ENCODE data around the gene VWA7.

The VWA7 gene

DNA sequence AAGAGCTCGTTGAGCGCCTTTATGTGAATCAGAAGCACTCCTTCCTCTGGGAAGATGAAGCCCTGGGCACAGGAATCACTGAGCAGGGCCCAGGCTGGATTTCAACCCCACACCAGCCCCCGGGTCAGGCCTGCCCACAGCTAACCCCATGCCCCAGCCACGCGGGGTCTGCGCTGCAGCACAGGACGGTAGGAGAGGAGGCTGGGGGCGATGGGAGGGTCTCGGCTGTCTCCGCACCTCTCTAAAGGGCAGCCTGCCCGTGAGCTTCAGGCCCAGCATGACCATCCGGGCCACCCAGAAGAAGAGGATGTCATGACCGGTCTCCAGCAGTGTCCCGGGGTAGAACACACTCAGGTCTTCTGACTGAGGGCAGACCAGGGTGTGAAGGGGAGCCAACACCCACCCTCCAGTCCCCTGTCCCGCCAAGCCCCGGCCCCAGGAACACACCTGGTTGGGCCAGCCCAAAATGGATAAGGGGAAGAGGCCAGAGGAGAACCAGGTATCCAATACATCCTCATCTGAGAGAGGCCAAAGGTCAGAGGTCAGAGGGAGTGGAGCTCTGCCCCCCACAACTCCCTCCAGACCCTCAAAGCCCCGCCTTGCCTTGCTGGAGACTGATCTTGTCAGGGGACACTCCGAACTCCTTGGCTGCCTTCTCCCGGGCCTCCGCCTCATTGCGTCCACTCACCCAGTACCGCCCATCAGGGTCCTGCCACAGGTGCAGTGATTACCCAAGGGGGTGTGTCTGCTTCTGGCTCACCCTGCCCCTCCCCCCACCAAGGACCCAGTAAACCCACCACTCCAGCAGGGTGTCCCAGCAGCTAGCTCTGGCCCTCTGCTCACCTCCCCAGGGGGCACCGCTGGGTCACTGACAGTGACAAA is 4.4 kb upstream of the VWA7 start:
- no peak for TF ChIP-seq ZC3H10 (CRISPR knock-in tag; IDR thresholded peaks at IDR 0.05)
- no peak for TF ChIP-seq GLIS3 (CRISPR knock-in tag; IDR thresholded peaks at IDR 0.05)
- TF ChIP-seq ZNF70 (CRISPR knock-in tag; IDR thresholded peaks at IDR 0.05): no peak
- TF ChIP-seq, protein P1, sequence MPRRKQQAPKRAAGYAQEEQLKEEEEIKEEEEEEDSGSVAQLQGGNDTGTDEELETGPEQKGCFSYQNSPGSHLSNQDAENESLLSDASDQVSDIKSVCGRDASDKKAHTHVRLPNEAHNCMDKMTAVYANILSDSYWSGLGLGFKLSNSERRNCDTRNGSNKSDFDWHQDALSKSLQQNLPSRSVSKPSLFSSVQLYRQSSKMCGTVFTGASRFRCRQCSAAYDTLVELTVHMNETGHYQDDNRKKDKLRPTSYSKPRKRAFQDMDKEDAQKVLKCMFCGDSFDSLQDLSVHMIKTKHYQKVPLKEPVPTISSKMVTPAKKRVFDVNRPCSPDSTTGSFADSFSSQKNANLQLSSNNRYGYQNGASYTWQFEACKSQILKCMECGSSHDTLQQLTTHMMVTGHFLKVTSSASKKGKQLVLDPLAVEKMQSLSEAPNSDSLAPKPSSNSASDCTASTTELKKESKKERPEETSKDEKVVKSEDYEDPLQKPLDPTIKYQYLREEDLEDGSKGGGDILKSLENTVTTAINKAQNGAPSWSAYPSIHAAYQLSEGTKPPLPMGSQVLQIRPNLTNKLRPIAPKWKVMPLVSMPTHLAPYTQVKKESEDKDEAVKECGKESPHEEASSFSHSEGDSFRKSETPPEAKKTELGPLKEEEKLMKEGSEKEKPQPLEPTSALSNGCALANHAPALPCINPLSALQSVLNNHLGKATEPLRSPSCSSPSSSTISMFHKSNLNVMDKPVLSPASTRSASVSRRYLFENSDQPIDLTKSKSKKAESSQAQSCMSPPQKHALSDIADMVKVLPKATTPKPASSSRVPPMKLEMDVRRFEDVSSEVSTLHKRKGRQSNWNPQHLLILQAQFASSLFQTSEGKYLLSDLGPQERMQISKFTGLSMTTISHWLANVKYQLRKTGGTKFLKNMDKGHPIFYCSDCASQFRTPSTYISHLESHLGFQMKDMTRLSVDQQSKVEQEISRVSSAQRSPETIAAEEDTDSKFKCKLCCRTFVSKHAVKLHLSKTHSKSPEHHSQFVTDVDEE (CRISPR knock-in tag; IDR thresholded peaks at IDR 0.05): no peak
- TF ChIP-seq RARB (CRISPR knock-in tag; IDR thresholded peaks at IDR 0.05): no peak
- TF ChIP-seq, protein P2, sequence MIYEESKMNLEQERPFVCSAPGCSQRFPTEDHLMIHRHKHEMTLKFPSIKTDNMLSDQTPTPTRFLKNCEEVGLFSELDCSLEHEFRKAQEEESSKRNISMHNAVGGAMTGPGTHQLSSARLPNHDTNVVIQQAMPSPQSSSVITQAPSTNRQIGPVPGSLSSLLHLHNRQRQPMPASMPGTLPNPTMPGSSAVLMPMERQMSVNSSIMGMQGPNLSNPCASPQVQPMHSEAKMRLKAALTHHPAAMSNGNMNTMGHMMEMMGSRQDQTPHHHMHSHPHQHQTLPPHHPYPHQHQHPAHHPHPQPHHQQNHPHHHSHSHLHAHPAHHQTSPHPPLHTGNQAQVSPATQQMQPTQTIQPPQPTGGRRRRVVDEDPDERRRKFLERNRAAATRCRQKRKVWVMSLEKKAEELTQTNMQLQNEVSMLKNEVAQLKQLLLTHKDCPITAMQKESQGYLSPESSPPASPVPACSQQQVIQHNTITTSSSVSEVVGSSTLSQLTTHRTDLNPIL (CRISPR knock-in tag; IDR thresholded peaks at IDR 0.05; ENCODE audit: low read depth): no peak
- TF ChIP-seq, protein P3, sequence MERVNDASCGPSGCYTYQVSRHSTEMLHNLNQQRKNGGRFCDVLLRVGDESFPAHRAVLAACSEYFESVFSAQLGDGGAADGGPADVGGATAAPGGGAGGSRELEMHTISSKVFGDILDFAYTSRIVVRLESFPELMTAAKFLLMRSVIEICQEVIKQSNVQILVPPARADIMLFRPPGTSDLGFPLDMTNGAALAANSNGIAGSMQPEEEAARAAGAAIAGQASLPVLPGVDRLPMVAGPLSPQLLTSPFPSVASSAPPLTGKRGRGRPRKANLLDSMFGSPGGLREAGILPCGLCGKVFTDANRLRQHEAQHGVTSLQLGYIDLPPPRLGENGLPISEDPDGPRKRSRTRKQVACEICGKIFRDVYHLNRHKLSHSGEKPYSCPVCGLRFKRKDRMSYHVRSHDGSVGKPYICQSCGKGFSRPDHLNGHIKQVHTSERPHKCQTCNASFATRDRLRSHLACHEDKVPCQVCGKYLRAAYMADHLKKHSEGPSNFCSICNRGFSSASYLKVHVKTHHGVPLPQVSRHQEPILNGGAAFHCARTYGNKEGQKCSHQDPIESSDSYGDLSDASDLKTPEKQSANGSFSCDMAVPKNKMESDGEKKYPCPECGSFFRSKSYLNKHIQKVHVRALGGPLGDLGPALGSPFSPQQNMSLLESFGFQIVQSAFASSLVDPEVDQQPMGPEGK (CRISPR knock-in tag; IDR thresholded peaks at IDR 0.05; ENCODE audit: borderline replicate concordance): no peak
- no peak for TF ChIP-seq ZFP30 (CRISPR knock-in tag; IDR thresholded peaks at IDR 0.05)
- TF ChIP-seq ISL1 (CRISPR knock-in tag; IDR thresholded peaks at IDR 0.05): no peak
- no peak for TF ChIP-seq PPARA (CRISPR knock-in tag; IDR thresholded peaks at IDR 0.05; ENCODE audit: borderline replicate concordance)
- TF ChIP-seq SNAI2 (CRISPR knock-in tag; IDR thresholded peaks at IDR 0.05): no peak
- TF ChIP-seq ZNF8 (CRISPR knock-in tag; IDR thresholded peaks at IDR 0.05): no peak
- no peak for TF ChIP-seq ESRRG (CRISPR knock-in tag; IDR thresholded peaks at IDR 0.05)
- no peak for TF ChIP-seq OSR1 (CRISPR knock-in tag; IDR thresholded peaks at IDR 0.05)
- no peak for TF ChIP-seq TOX (CRISPR knock-in tag; IDR thresholded peaks at IDR 0.05; ENCODE audit: borderline replicate concordance)
- TF ChIP-seq CSDC2 (CRISPR knock-in tag; IDR thresholded peaks at IDR 0.05): no peak
- TF ChIP-seq, protein P4, sequence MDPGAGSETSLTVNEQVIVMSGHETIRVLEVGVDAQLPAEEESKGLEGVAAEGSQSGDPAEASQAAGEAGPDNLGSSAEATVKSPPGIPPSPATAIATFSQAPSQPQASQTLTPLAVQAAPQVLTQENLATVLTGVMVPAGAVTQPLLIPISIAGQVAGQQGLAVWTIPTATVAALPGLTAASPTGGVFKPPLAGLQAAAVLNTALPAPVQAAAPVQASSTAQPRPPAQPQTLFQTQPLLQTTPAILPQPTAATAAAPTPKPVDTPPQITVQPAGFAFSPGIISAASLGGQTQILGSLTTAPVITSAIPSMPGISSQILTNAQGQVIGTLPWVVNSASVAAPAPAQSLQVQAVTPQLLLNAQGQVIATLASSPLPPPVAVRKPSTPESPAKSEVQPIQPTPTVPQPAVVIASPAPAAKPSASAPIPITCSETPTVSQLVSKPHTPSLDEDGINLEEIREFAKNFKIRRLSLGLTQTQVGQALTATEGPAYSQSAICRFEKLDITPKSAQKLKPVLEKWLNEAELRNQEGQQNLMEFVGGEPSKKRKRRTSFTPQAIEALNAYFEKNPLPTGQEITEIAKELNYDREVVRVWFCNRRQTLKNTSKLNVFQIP (CRISPR knock-in tag; IDR thresholded peaks at IDR 0.05; ENCODE audit: borderline replicate concordance, low read depth): no peak
- TF ChIP-seq, protein P5, sequence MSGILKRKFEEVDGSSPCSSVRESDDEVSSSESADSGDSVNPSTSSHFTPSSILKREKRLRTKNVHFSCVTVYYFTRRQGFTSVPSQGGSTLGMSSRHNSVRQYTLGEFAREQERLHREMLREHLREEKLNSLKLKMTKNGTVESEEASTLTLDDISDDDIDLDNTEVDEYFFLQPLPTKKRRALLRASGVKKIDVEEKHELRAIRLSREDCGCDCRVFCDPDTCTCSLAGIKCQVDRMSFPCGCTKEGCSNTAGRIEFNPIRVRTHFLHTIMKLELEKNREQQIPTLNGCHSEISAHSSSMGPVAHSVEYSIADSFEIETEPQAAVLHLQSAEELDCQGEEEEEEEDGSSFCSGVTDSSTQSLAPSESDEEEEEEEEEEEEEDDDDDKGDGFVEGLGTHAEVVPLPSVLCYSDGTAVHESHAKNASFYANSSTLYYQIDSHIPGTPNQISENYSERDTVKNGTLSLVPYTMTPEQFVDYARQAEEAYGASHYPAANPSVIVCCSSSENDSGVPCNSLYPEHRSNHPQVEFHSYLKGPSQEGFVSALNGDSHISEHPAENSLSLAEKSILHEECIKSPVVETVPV (CRISPR knock-in tag; IDR thresholded peaks at IDR 0.05): no peak
- TF ChIP-seq BACH2 (CRISPR knock-in tag; IDR thresholded peaks at IDR 0.05; ENCODE audit: borderline replicate concordance): no peak
- ATAC-seq: no peak

DNA sequence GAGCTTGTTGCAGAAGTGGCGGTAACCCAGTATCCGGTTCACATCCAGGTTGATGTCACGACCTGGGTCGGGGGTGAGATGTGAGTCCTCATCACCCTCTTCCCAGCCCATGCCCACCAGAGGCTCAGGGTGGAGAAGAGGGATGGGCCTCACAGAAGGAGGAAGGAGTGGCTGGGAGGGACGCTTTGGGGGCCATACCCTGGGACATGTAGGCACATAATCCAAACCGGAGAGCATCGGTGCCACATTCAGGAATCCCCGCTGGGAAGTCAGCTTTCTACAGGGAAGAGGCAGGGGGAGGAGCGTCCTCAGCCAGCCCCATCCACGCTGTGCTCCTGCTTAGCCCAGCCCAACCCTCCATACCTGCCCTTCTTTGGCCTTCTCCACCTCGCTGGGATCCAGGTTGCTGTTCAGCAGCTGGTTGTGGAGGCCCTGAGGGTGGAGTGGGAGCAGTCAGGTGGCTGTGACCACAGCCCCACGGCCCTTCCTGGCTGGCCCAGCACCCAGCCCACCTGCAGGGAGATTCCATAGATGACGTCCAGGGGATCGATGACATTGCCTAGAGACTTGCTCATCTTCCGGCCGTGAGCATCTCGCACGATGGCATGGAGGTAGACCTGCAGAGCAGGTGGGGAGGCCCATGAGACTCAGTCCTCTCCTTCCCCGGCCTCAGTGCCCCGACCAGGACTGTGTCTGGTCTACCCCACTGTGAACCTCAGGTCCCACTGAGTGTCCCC is 3.5 kb upstream of the VWA7 start:
- ATAC-seq: no peak
- TF ChIP-seq CSDC2 (CRISPR knock-in tag; IDR thresholded peaks at IDR 0.05) (no peak), RARB (CRISPR knock-in tag; IDR thresholded peaks at IDR 0.05) (no peak), TOX (CRISPR knock-in tag; IDR thresholded peaks at IDR 0.05; ENCODE audit: borderline replicate concordance) (no peak), ZNF8 (CRISPR knock-in tag; IDR thresholded peaks at IDR 0.05) (no peak), ZFP30 (CRISPR knock-in tag; IDR thresholded peaks at IDR 0.05) (no peak), ZC3H10 (CRISPR knock-in tag; IDR thresholded peaks at IDR 0.05) (no peak), BACH2 (CRISPR knock-in tag; IDR thresholded peaks at IDR 0.05; ENCODE audit: borderline replicate concordance) (no peak), GLIS3 (CRISPR knock-in tag; IDR thresholded peaks at IDR 0.05) (no peak), OSR1 (CRISPR knock-in tag; IDR thresholded peaks at IDR 0.05) (no peak), ESRRG (CRISPR knock-in tag; IDR thresholded peaks at IDR 0.05) (no peak)
- TF ChIP-seq, protein P1 (CRISPR knock-in tag; IDR thresholded peaks at IDR 0.05): no peak
- TF ChIP-seq, protein P4 (CRISPR knock-in tag; IDR thresholded peaks at IDR 0.05; ENCODE audit: borderline replicate concordance, low read depth): no peak
- TF ChIP-seq, protein P3 (CRISPR knock-in tag; IDR thresholded peaks at IDR 0.05; ENCODE audit: borderline replicate concordance): no peak

Measured in SK-N-SH treated with all-trans-retinoic acid at 6 μM for 48 hours (cell line).